ENCODE data around the gene OR6Y1.

OR6Y1 gene

DNA sequence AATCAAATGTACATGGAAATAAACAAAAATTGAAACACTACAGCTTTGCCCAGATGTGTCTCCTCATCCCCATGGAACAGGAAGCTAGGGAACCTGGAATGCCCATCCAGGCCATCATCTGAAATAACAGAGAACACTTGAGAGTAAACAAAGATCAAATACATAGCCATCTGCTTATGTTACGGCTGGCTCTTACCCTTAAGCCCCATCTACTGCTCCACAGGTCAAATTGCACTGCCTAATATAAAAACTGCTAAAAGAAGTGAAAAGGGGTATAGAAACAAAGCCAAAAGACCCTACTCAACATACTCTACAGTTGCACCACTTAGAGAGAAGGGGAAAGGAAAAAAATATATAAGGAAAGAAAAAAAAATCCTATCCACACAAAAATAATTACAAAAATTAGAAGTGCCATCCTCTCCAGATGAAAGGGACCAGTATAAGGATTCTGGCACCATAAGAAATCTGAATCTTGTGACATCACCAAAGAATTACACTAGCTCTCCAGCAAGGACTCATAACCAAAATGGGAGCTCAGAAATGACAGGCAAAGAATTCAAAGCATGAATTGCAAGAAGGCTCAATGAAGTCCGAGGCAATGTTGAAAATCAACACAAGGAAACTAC, 26.9 kb downstream of the OR6Y1 start:
- no peak for DNase-seq
- Mint-ChIP-seq H3K27me3 (peaks cover 21% of the 10 kb centered on the region), H3K4me3 (no peak overlapping the region), H3K9me3 (peaks cover 5% of the 10 kb centered on the region), H3K4me1 (ENCODE audit: low read depth) (no peaks in the 10 kb centered on the region), H3K27ac (no peak overlapping the region), H3K36me3 (ENCODE audit: low read depth) (no peaks in the 10 kb centered on the region)

DNA sequence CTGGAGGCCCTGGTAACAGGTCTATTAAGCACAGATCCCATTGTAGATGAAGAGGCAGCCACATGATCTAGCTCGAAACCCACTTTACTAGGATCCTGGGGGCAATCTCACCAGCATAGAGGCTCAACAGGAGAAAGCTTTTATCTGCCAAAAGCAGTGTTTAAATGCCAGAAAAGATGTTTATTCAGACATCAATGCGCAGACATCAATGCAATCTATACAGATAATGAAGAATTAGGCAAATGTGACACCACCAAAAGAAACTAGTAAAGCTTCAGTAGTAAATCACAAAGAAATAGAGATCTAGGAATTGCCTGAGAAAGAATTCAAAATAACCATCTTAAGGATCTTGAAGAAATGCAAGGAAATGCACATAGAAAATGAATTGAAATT, 32.5 kb downstream of the OR6Y1 start:
- Mint-ChIP-seq H3K9me3 (no peaks in the 10 kb centered on the region), H3K36me3 (ENCODE audit: low read depth) (no peaks in the 10 kb centered on the region), H3K27ac (no peak overlapping the region), H3K4me1 (ENCODE audit: low read depth) (no peaks in the 10 kb centered on the region), H3K4me3 (no peak overlapping the region), H3K27me3 (peaks cover 26% of the 10 kb centered on the region)
- DNase-seq, result no peak

DNA sequence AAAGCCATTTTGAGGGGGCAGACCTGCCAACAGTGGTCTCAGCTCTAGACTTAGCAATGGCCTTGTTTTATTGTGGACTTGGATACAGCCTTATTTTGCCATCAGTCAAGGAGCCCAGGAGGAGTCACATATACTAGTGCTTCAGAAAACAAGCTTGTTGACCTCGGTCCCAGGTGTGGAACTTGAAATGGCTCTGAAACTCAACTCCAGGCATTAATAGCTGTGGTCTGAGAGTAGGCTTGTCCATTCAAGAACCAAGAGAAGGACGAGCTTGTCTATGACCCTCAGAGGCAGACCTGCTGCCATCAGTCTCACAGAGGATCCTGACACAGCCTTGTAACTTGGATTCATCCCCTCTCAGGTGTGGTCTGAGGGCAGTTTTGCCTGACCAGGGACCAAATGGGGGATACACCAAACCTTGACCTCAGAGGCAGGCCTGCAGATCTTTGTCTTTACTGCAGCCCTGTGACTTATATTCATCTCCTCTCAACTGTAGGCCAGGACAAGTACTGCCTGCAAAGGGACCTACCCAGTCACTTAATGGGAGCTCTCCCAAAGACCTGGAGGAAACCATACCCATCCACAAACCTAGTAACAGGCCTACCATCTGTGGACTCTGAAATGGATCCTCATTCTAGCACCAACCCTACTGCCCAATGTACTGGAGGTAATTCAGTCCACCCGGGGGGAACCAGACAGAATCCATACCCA, 33.1 kb downstream of the OR6Y1 start:
- DNase-seq, result no peak
- H3K4me3 Mint-ChIP-seq, result no peak overlapping the region
- H3K36me3 Mint-ChIP-seq (ENCODE audit: low read depth), result no peaks in the 10 kb centered on the region
- H3K27ac Mint-ChIP-seq, result no peak overlapping the region
- H3K4me1 Mint-ChIP-seq (ENCODE audit: low read depth), result no peaks in the 10 kb centered on the region
- H3K27me3 Mint-ChIP-seq, result peaks cover 26% of the 10 kb centered on the region
- no peaks in the 10 kb centered on the region for H3K9me3 Mint-ChIP-seq

DNA sequence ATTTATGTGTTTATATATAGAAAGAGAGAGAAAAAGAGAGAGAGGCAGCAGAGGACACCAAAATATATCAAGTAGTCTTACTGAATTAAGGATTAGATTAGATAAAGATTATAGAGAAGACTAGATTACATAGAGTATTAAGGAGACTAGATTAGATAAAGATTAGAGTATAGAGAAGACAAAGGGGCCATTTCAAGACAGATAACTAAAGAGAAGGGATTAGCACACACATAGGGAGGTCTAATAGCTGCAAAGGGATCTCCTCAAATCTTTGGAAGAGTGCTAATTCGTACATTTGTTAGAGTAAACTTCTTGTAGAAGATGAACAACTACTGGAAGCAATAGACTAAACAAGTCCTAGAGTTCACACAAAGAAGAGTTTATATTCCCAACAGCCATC, 34.2 kb downstream of the OR6Y1 start:
- peaks cover 28% of the 10 kb centered on the region for H3K27me3 Mint-ChIP-seq
- no peaks in the 10 kb centered on the region for H3K4me1 Mint-ChIP-seq (ENCODE audit: low read depth)
- no peak for DNase-seq
- H3K9me3 Mint-ChIP-seq, result no peaks in the 10 kb centered on the region
- H3K27ac Mint-ChIP-seq, result no peak overlapping the region
- no peak overlapping the region for H3K4me3 Mint-ChIP-seq
- H3K36me3 Mint-ChIP-seq (ENCODE audit: low read depth), result no peaks in the 10 kb centered on the region

DNA sequence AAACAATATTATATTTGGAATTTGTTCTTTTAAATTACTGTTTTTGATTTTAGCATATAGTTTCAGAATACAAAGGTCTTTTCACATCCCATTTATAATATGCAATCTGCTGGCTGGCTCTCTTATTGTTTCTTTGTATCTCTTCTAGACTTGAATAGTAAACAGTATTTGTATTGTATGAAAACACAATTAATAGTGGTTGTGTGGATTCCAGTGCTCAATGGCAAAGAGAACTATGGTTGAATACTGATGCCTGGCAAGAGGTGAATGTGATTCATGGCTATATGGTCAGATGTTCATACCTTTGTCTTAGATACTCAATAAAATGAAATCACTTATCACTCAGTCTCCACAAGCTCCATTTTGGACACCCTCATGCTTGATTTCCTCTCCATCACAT, 37.2 kb downstream of the OR6Y1 start:
- Mint-ChIP-seq H3K4me3 (no peak overlapping the region), H3K4me1 (ENCODE audit: low read depth) (no peaks in the 10 kb centered on the region), H3K36me3 (ENCODE audit: low read depth) (no peaks in the 10 kb centered on the region), H3K27me3 (peaks cover 27% of the 10 kb centered on the region), H3K27ac (no peak overlapping the region), H3K9me3 (no peaks in the 10 kb centered on the region)
- DNase-seq, result no peak

DNA sequence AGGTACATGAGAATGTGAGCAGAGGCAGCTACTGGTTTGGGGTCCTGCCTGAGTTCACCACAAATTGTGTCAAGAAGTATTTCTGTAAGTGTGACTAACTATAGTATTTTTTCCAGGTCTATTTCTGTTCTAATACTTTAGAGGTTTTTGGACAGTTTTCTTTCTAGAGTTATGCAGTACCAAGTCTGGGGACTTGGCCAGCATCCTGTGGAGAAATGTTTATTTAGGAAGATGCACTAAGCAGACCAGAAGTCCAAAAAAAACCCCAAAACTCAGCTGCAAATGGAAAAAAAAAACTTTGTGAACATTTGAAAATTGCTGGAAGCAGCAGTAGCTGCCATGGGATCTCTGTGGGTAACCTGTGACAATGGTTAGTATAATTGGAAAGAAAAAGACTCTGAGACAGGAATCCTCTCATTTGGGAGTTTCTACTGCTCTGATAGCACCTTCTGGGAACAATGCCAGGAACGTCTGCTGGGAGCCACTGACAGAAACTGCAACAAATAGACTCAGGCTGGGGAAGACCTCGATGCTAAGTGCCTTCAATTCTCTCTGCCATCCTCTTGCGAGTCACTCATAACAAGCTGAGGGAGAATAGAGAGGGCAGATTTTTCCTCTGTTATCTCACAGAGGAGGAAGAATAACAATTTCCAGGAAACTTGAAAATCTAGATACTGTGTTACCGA, 44.6 kb downstream of the OR6Y1 start:
- Mint-ChIP-seq H3K27ac (no peak overlapping the region), H3K4me1 (ENCODE audit: low read depth) (no peaks in the 10 kb centered on the region), H3K9me3 (peaks cover 2% of the 10 kb centered on the region), H3K27me3 (peaks cover 37% of the 10 kb centered on the region), H3K36me3 (ENCODE audit: low read depth) (no peaks in the 10 kb centered on the region), H3K4me3 (no peak overlapping the region)
- no peak for DNase-seq

DNA sequence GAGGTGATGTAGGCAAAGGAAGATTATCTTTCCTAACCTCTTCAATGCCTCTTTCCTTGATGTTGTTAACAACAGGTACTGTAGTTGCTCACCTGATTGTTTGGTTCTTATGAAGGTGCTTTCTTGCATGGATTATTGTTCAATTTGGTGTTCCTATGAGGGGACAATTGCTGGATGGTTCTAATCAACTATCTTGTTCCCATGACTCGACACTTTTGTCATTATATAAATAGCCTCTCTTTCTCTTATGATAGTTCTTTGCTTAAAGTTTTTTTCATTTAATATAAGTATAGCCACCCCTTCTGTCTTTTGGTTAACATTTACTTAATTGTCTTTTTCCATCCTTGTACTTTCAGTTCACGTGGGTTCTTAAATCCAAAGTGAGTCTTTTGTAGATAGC, 46.7 kb downstream of the OR6Y1 start:
- no peak for DNase-seq
- Mint-ChIP-seq H3K4me1 (ENCODE audit: low read depth) (no peaks in the 10 kb centered on the region), H3K36me3 (ENCODE audit: low read depth) (no peaks in the 10 kb centered on the region), H3K4me3 (no peak overlapping the region), H3K9me3 (peaks cover 2% of the 10 kb centered on the region), H3K27ac (no peak overlapping the region), H3K27me3 (peaks cover 38% of the 10 kb centered on the region)

DNA sequence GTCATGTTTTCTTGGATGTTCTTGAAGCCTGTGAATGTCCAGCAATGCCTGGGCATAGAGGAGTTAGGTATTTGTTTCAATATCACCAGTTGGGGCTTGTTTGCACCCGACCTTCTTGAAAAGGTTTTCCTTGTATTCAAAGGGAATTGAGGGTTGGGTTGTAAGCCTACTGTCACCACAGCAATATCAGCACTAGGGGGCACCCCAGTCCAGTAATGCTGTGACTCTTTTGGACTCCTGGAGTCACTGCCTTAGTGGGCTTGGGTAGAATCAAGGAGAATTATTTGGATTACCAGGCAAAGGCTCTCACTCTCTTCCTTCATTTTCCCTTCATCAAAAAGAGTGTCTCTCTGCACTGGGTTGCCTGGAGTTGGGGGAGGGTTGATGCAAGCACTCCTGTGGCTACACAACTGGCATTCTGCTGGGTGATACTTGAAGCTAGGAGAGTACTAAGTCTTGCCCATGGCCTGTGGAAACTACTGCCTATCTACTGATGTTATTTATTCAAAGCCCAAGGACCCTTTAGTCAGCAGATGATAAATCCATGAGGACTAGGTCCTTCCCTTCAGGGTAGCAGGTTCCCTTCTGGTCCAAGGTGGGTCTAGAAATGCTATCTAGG, 47.7 kb downstream of the OR6Y1 start:
- Mint-ChIP-seq H3K36me3 (ENCODE audit: low read depth) (no peaks in the 10 kb centered on the region), H3K4me1 (ENCODE audit: low read depth) (no peaks in the 10 kb centered on the region), H3K9me3 (peaks cover 2% of the 10 kb centered on the region), H3K27me3 (peaks cover 39% of the 10 kb centered on the region), H3K4me3 (no peak overlapping the region), H3K27ac (no peak overlapping the region)
- peak; percentile 46 for DNase-seq

DNA sequence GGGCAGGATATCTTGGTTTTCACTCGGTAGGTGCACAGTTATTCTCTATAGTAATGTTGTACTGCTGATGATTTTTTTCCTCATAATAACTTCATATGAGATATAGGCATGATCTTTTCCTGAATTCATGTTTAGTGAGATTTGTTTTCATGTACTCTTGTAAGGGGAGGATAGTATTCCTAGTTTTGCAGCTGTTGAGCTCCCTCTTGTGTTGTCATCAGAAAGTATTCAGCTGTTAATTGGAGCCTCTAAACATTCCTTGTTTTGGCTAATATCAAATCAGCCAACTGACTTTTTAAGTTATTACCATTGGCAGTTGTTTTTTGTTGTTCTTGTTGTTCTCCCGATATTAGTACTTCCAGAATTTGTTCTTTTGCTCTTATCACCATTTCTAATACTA, 57.8 kb downstream of the OR6Y1 start:
- H3K27ac Mint-ChIP-seq, result no peak overlapping the region
- no peaks in the 10 kb centered on the region for H3K9me3 Mint-ChIP-seq
- H3K36me3 Mint-ChIP-seq (ENCODE audit: low read depth), result no peaks in the 10 kb centered on the region

DNA sequence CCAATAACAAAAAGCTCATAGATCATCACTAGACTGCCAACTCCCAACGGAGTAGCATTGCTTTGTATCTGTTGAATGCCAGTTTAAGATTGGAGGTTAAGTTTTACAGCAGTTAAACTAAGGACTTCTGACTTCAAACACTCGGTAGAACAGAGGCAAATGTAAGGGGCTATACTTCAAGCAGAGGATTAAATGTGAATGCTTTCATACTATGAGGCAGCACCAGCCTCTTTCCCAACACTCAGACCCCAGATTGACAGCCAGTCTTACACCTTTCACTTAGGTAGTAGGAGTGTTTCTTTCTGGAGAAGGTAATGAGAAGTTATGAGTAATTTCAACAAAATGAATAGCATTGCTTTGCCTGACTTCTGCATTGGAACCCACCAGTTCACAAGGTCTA, 59.4 kb downstream of the OR6Y1 start:
- Mint-ChIP-seq H3K36me3 (ENCODE audit: low read depth) (no peaks in the 10 kb centered on the region), H3K27ac (no peak overlapping the region), H3K27me3 (peaks cover 6% of the 10 kb centered on the region), H3K4me3 (no peak overlapping the region), H3K4me1 (ENCODE audit: low read depth) (no peaks in the 10 kb centered on the region), H3K9me3 (no peaks in the 10 kb centered on the region)
- DNase-seq, result no peak

More for the DNA sequence above, 57.8 kb downstream of the OR6Y1 start:
- no peak for DNase-seq
- Mint-ChIP-seq H3K27me3 (peaks cover 12% of the 10 kb centered on the region), H3K4me3 (no peak overlapping the region), H3K4me1 (ENCODE audit: low read depth) (no peaks in the 10 kb centered on the region)

All from activated T-cell treated with anti-CD3 and anti-CD28 coated beads, Interleukin-2, amount 50 U/mL, for 24 hours (primary cell).